NOMO-1 treated with DMSO at 0.1 percent for 48 hours (cell line): ENCODE data around the gene AQP12A.

Experiments used
- DNase-seq: peaks from one replicate; lab custom pipeline; 2025; ENCODE audit not compliant: unreplicated experiment; lab: John Stamatoyannopoulos, UW

Gene AQP12A

GRCh38 chr2:240720686-240721595 is 29.3 kb downstream of the AQP12A start:
- no peak for DNase-seq

DNA sequence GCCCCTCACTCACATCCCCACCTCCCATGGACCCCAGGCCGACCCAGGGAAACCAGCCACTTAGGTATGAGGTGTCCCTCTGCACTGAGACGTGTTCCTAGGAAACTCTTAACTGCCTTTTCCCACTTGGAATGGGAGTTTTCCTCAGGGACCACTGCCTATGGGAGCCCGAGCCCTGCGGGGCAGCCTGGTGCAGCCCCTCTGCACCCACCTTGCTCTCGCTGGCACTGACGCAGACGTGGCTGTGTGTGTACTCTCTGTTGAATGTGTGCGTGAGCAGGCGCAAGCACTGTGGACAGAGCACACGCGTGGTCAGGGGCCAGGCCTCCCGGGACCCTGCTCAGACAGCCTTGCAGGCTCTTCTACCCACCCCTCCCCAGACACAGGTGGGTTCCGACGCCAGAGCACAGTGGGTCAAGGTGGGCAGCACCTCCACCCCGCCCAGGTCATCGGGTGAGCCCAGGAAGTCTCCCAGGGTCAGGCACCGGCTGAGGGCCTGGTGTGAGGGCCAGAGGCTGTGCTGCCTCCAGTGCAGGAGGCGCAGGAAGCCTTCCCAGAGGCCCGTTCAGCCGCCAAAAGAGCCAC is 30.0 kb downstream of the AQP12A start:
- DNase-seq: no peak

- no peak for DNase-seq
These were observed 30.7 kb downstream of the AQP12A start for GRCh38 chr2:240722376-240722775.

DNA sequence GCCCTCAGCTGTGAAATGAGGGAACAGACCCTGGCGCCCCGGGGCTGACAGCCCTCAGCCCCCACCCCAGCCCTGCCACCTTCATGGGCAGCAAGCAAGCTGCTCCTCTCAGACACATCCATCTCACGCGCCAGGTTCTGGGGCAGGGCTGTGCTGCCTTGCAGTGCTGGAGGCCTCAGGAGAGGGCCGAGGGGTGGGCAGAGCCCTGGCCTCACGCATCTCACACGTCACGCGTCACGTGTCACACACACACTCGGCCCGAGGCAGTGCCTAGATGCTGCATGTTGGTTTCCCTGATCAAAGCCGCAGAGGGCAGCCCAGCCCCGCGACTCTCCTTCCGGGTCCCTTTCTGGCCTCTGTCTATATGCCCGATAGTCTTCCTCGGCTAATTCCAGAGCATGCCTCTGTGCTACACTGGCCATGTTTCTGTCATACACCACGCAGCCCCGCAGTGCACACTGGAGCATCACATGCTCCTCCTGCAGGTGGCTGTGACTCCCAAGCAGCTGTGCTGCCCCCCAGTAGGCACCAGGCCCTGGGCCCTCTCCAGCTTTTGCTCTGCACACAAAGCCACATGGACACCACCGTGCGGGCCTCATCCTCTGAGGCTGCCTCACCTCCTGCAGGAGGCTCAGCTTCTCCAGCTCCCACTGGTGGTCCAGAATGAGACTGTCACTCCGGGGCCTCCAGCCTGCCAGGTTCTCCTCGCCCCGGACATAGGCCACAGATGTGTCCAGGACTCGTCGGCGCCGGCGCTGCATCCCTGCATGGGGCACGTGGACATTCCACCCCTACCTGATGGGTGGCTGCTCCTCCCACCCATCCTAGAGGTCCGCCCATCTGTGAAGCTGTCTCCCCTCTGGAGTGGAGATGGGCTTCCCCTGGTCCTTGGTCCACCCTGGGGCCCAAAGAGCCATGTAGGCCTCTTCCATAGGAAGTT is 31.4 kb downstream of the AQP12A start:
- DNase-seq: no peak

DNA sequence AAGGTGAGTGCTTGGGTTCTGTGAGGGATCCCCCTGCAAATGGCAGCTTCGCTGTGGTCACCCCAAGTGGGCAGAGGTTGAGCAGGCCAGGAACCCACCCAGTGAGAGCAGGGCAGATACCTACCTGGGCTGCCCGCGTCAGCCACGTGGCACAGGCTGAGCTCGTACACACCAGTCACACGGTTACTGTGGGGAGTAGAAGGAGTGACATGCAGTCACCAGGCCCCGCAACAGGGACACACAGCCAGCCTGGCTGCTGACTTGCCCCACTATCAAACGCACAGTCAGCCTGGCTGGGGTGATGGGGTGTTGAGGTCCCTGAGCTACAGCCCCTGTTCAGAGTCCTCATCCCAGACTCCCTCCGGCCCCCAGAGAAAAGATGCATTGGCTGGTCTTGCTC is 32.2 kb downstream of the AQP12A start:
- no peak for DNase-seq

DNA sequence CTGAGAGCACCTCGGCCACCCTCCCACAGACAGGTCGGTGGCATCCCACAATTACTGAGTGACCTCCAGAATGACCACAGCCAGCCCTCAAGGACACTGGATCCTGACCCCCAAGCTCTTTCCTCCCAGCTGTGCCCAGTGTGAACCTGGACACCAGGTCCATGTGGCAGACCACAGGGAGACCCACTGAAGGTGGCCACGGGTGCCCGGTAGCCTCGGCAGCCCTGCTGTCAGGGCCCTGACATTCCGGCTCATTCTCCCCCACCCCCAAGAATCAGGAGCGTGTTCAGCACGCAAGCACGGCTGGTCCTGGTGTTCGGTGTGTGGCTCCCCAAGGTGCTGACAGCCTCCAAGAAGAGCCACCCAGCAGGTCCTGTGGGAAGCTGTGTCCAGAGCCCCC is 32.8 kb downstream of the AQP12A start:
- DNase-seq: no peak

GRCh38 chr2:240725266-240725665 is 33.6 kb downstream of the AQP12A start:
- DNase-seq: no peak

- no peak for DNase-seq
These were observed 34.0 kb downstream of the AQP12A start for GRCh38 chr2:240725671-240726070.

DNA sequence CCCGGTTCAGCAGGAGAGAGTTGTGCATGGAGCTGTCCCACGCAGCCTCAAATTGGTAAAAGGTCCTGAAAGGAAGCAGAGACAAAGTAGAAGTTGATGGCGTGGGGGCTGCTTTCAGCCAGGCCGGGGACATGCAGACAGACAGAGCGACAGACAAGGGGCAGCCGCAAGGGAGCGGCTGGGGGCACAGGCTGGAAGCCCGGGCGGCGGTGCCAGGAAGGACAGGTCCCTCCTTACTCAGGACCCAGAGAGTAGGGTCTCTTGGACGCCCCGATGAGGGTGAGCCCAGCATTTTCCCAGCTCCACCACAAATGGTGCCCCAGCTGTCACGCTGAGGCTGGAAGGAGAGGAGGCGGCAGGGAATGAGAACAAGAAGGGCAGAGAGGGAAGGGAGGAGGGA is 35.2 kb downstream of the AQP12A start:
- no peak for DNase-seq

DNA sequence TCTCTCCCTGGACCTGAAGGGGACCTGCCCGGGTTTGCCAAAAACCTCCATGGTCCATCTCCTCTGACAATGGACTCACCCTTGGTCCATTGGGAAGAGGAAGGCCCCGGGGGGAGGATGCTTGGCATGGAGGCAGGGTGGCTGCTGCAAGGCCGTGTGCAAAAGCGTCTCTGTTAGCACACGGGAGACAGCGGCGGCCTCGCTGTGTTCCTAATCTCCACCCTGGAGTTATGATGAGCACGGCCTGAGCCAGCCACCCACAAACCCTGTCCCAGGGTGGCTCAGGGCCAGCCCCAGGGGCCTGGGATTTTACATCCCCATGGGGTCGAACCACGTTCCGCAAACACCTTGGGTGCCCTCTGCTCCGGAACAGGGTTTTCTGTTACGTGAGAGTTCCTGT is 35.8 kb downstream of the AQP12A start:
- DNase-seq: no peak

GRCh38 chr2:240727913-240728312 is 36.2 kb downstream of the AQP12A start:
- no peak for DNase-seq

DNA sequence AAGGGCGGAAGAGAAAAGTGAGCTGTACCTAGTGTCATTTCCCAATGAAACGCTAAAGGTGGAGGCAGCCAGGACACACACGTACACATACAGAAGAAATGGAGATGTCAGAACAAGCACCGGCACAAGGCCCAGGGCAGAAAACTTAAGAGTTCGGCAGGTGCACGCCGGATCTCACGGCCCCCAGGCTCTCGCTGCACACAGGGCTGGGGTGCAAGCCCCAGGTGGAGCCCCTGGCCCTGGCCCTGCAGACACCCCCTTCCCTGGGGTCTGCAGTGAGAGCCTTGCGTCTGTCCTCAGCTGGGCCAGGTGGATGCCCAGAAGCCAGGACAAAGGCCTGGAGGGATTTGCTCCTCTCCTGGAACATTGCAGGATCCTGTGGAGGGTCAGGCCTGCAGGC is 36.7 kb downstream of the AQP12A start:
- DNase-seq: no peak

DNA sequence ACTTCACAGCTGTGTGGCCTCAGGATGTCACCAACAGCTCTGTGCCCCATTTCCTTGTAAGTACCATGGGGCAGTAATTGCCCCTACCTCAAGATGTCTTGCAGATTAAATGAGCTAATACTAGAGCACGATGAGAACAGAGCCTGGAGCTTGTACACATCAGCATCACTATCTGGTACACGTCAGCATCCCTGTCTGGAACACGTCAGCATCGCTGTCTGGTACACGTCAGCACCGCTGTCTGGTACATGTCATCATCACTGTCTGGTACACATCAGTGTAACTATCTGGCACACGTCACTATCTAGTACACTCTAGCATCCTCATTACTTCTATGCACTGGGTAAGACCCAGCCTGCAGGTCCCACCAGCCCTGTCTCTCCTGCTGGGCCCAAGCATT is 37.2 kb downstream of the AQP12A start:
- DNase-seq: no peak

- no peak for DNase-seq
These were observed 39.0 kb downstream of the AQP12A start for GRCh38 chr2:240730501-240731177.

GRCh38 chr2:240731178-240731545 is 39.5 kb downstream of the AQP12A start:
- no peak for DNase-seq

GRCh38 chr2:240732184-240732583 is 40.5 kb downstream of the AQP12A start:
- DNase-seq: no peak

- no peak for DNase-seq
These were observed 41.4 kb downstream of the AQP12A start for GRCh38 chr2:240732911-240733622.

DNA sequence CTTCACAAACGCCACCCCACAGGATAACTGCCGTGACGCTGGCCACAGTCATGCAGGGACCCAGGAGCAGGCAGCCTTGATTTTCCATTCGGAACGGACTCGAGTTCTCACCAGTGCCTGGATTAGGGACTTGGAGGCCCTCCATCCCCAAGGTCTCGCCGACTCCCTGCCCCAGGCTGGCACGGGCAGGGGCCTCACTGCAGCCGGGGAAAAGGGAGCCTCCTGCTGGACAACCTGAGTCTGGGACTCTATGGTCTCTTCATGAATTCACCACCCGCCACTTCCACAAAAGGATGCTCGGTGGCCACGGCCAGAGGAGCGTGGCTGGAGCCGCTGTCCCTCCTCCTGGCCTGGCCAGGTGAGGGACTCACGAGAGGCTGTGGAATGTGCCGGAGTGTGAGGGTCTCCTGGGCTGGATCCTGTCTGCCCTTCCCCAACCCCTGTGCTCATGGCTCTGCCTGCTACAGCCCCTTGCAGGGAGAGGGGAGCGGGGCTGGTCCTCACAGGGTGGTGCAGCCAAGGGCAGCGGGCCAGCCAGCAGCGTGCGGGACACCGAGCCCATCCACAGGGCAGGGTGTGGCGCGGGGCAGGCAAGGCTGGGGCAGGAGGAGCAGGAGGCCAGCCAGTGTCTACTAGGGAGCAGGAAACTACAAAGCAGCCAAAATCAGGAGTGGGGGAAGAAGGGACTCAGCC is 42.3 kb downstream of the AQP12A start:
- no peak for DNase-seq

GRCh38 chr2:240734756-240735155 is 43.1 kb downstream of the AQP12A start:
- no peak for DNase-seq

DNA sequence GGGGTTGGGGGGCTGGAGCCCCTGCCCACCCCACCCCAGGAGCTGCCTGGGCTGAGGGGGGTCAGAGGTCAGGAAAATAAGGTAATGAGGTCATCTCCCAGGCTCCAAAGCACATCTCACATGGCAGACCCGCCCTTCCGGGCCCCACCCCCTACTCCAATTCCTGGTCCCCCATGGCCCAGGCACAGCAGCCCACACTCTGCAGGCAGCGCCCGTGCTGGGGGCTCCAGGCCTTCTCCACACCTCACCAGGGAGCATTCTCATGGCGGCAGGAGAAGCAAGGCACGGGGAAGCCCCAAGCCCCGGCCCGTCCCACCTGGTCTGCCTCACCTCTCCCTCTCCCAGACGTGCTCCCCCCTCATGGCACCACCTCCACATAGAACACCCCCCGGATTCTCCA is 43.8 kb downstream of the AQP12A start:
- no peak for DNase-seq
